IMR-90 (cell line): ENCODE measurements around the gene HMX3.

ENCODE experiments used
- BHLHE40 ChIP-seq: fragments of 150-350 bp; IDR thresholded peaks from 2 replicates; pipeline ENCODE4 v1.6.1; 2016; ENCODE audit warnings: mild to moderate bottlenecking, low read depth, low read length
- CEBPB ChIP-seq: IDR thresholded peaks from 2 replicates; pipeline ENCODE4 v1.6.1; 2012; ENCODE audit warnings: low read depth, low read length, improper control_type of control experiment
- CHD1 ChIP-seq: IDR thresholded peaks from 2 replicates; pipeline ENCODE4 v1.6.1; 2012; ENCODE audit warnings: low read depth, low read length, improper control_type of control experiment
- FOS ChIP-seq: fragments of 150-350 bp; IDR thresholded peaks from 2 replicates; pipeline ENCODE4 v1.6.1; 2016; ENCODE audit warnings: low read depth, low read length
- POLR2A ChIP-seq: IDR thresholded peaks from 2 replicates; pipeline ENCODE4 v1.6.1; 2012; ENCODE audit warnings: mild to moderate bottlenecking, low read depth, low read length
- RAD21 ChIP-seq: IDR thresholded peaks from 2 replicates; pipeline ENCODE4 v1.6.1; 2012; ENCODE audit warnings: low read length, improper control_type of control experiment
- RCOR1 ChIP-seq: IDR thresholded peaks from 2 replicates; pipeline ENCODE4 v1.6.1; 2012; ENCODE audit warnings: mild to moderate bottlenecking, low read length, improper control_type of control experiment; ENCODE audit not compliant: insufficient replicate concordance
- RFX5 ChIP-seq: IDR thresholded peaks from 2 replicates; pipeline ENCODE4 v1.8.0; 2012; ENCODE audit warnings: low read depth, mild to moderate bottlenecking, low read length, moderate library complexity
- TF ChIP-seq, protein P1 (sequence below): conservative IDR thresholded peaks from 2 replicates; pipeline ENCODE4 v1.5.1; 2012; ENCODE audit warnings: mild to moderate bottlenecking, low read depth, low read length, improper control_type of control experiment
- TF ChIP-seq, protein P2 (sequence below): fragments of 150-350 bp; IDR thresholded peaks from 2 replicates; pipeline ENCODE4 v1.6.1; 2017; ENCODE audit warnings: mild to moderate bottlenecking, antibody characterized with exemption, low read length, low read depth
- TF ChIP-seq, protein P3 (sequence below): fragments of 150-350 bp; IDR thresholded peaks from 2 replicates; pipeline ENCODE4 v1.6.1; 2016; ENCODE audit warnings: low read depth, mild to moderate bottlenecking, low read length, moderate library complexity, borderline replicate concordance

DNA sequence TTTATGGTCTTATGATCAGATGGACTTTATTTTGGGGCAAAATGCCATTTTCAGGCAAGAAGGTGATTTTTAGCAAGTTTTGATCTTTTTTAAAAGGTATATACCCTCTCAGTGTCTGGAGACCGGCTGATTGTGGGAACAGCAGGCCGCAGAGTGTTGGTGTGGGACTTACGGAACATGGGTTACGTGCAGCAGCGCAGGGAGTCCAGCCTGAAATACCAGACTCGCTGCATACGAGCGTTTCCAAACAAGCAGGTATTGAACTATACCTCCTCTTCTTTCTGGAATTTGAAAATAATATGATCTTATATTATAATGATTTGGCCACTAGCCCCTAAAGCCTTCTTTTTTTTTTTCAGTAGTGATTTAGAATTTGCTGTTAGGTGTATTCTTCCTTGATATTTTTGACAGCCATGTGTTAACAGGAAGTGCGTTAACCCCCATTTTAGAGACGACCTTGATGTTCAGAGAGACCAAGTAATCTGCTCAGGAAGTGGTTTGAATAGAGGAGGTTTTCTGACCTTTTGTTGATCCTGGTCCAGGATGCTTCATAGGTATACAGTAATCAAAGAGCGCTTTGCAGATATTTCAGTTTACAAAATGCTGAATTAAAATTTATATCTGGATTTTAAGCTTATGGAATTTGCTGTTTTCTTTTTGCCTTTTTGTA is 24.7 kb downstream of the HMX3 start:
- no peak for TF ChIP-seq POLR2A
- TF ChIP-seq, protein P1, sequence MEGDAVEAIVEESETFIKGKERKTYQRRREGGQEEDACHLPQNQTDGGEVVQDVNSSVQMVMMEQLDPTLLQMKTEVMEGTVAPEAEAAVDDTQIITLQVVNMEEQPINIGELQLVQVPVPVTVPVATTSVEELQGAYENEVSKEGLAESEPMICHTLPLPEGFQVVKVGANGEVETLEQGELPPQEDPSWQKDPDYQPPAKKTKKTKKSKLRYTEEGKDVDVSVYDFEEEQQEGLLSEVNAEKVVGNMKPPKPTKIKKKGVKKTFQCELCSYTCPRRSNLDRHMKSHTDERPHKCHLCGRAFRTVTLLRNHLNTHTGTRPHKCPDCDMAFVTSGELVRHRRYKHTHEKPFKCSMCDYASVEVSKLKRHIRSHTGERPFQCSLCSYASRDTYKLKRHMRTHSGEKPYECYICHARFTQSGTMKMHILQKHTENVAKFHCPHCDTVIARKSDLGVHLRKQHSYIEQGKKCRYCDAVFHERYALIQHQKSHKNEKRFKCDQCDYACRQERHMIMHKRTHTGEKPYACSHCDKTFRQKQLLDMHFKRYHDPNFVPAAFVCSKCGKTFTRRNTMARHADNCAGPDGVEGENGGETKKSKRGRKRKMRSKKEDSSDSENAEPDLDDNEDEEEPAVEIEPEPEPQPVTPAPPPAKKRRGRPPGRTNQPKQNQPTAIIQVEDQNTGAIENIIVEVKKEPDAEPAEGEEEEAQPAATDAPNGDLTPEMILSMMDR, result no peak
- TF ChIP-seq FOS, result no peak
- no peak for TF ChIP-seq RAD21
- TF ChIP-seq BHLHE40, result no peak
- no peak for TF ChIP-seq CEBPB
- TF ChIP-seq, protein P2, sequence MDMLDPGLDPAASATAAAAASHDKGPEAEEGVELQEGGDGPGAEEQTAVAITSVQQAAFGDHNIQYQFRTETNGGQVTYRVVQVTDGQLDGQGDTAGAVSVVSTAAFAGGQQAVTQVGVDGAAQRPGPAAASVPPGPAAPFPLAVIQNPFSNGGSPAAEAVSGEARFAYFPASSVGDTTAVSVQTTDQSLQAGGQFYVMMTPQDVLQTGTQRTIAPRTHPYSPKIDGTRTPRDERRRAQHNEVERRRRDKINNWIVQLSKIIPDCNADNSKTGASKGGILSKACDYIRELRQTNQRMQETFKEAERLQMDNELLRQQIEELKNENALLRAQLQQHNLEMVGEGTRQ, result no peak
- TF ChIP-seq, protein P3, sequence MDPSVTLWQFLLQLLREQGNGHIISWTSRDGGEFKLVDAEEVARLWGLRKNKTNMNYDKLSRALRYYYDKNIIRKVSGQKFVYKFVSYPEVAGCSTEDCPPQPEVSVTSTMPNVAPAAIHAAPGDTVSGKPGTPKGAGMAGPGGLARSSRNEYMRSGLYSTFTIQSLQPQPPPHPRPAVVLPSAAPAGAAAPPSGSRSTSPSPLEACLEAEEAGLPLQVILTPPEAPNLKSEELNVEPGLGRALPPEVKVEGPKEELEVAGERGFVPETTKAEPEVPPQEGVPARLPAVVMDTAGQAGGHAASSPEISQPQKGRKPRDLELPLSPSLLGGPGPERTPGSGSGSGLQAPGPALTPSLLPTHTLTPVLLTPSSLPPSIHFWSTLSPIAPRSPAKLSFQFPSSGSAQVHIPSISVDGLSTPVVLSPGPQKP, result no peak
- TF ChIP-seq CHD1, result no peak
- TF ChIP-seq RFX5, result no peak
- no peak for TF ChIP-seq RCOR1
